Activated naive CD4-positive, alpha-beta T cell (primary cell): Measurements from ENCODE around the gene MGP.

Experiments used
- DNase-seq, 4 experiments: peaks; one replicate each; lab custom pipeline; 2025; lab: John Stamatoyannopoulos, UW

The MGP gene

GRCh38 chr12:14860490-14860889 is 25.2 kb downstream of the MGP start:
- no peak for DNase-seq

- no peak for DNase-seq
Measured at GRCh38 chr12:14858513-14858912, 27.1 kb downstream of the MGP start.

- DNase-seq: no peak
Measured at GRCh38 chr12:14854586-14855183, 31.0 kb downstream of the MGP start.

GRCh38 chr12:14853961-14854360 is 31.7 kb downstream of the MGP start:
- no peak for DNase-seq

- no peak for DNase-seq
Measured at GRCh38 chr12:14852880-14853279, 32.8 kb downstream of the MGP start.

GRCh38 chr12:14850929-14851663 is 34.6 kb downstream of the MGP start:
- no peak for DNase-seq

- DNase-seq: no peak
Measured at GRCh38 chr12:14849661-14850060, 36.0 kb downstream of the MGP start.

- no peak for DNase-seq
Measured at GRCh38 chr12:14846876-14847580, 38.6 kb downstream of the MGP start.

GRCh38 chr12:14846042-14846587 is 39.5 kb downstream of the MGP start:
- DNase-seq: no peak

- DNase-seq: peak in 2 of 4 experiments; percentile 3 to 4
Measured at GRCh38 chr12:14845350-14845750, 40.3 kb downstream of the MGP start.

GRCh38 chr12:14844401-14844800 is 41.3 kb downstream of the MGP start:
- DNase-seq: no peak

- DNase-seq: no peak
Measured at GRCh38 chr12:14843425-14843887, 42.2 kb downstream of the MGP start, which contains the start of gene ART4. Gene ART4, minus strand, starts transcription at chr12:14843526. Its CDS starts 413 bp downstream, at chr12:14843113.

- no peak for DNase-seq
Measured at GRCh38 chr12:14842315-14842714, 43.3 kb downstream of the MGP start.

- no peak for DNase-seq
Measured at GRCh38 chr12:14841761-14842160, 43.9 kb downstream of the MGP start.

GRCh38 chr12:14840616-14841015 is 45.0 kb downstream of the MGP start:
- DNase-seq: no peak

GRCh38 chr12:14839262-14839661 is 46.4 kb downstream of the MGP start:
- DNase-seq: no peak

- DNase-seq: no peak
Measured at GRCh38 chr12:14836336-14837210, 49.1 kb downstream of the MGP start.

GRCh38 chr12:14834509-14834908 is 51.1 kb downstream of the MGP start:
- no peak for DNase-seq

GRCh38 chr12:14833952-14834351 is 51.7 kb downstream of the MGP start:
- DNase-seq: no peak

- no peak for DNase-seq
Measured at GRCh38 chr12:14833336-14833735, 52.3 kb downstream of the MGP start.
